Mucosa of descending colon (tissue), 3 donors: ENCODE measurements around the gene ARG2. TPM values are rescaled to one million over a fixed set of nuclear protein-coding genes. Genes with fewer than 3 reads are reported as not detected.

Source experiments
- ATAC-seq: fragments of 200-7000 bp; cut with Tn5 transposase; one replicate; pipeline ENCODE4 v1.9.1; 2020; ENCODE audit warnings: mild to moderate bottlenecking, moderate library complexity
- DNase-seq, 3 donors: peaks; one replicate each; pipeline ENCODE4 v3.0.0-alpha.2; 2020
- H3K36me3 ChIP-seq: fragments of 200-600 bp; one replicate; pipeline ENCODE4 v1.8.0; 2021; ENCODE audit warnings: low read depth, mild to moderate bottlenecking
- H3K4me1 ChIP-seq: fragments of 200-600 bp; one replicate; pipeline ENCODE4 v1.8.0; 2021; ENCODE audit warnings: low read depth, mild to moderate bottlenecking
- H3K4me3 ChIP-seq: fragments of 200-600 bp; one replicate; pipeline ENCODE4 v1.8.0; 2021; ENCODE audit warnings: mild to moderate bottlenecking
- H3K9me3 ChIP-seq: fragments of 200-600 bp; one replicate; pipeline ENCODE4 v1.8.0; 2021; ENCODE audit warnings: mild to moderate bottlenecking
- intact Hi-C, 2 donors: fragments of 100-400 bp; cut with DNase I in 1 of 2; cut with micrococcal nuclease in 1 of 2; formaldehyde crosslinking; loops; one replicate each; pipeline versions ENCODE4 v1.11.0 to v1.11.1; 2022; cut with DNase I, micrococcal nuclease
- long read RNA-seq, 2 donors: library from polyadenylated mRNA; unstranded; transcript quantifications; one replicate each; pipeline ENCODE4 v2.0.0, GENCODE V29; 2019 to 2021
- total RNA-seq, 3 donors: library from RNA; stranded (reverse); fragmentation: NEBNext Ultra II Directional in 2 of 3; extraction: Animal tissue kit (Norgen Biotek cat#: 25700) in 2 of 3; gene quantifications; one replicate each; pipeline versions ENCODE4 v1.2.1 to v1.2.4, GENCODE V29; 2021 to 2023
- TF ChIP-seq, protein P1 (sequence below): fragments of 200-600 bp; IDR thresholded peaks from one replicate; pipeline ENCODE4 v1.8.0; 2022; ENCODE audit warnings: antibody characterized with exemption, mild to moderate bottlenecking
- donor health status: DM: no; HTN: no; CAD: no; lungs with moderate emphysema.
- donor health status: DM: no; HTN: no; CAD: no.
- donor health status: DM: no; HTN: yes; CAD: no.

ARG2 gene
- total RNA-seq, result 1 to 10 TPM in 2 of 3 donors, under 1 TPM in 1; 0.84 to 5.0 (median 4.4) TPM
- long read RNA-seq, donor 1, partial matches to known transcripts, result 0 of 4 reads
- long read RNA-seq, donor 1, other reads (novel, unspliced or antisense), result 0 of 4 reads
- long read RNA-seq, donor 2, partial matches to known transcripts, result 0 of 2 reads
- long read RNA-seq, donor 2, other reads (novel, unspliced or antisense), result 1 of 2 reads

DNA sequence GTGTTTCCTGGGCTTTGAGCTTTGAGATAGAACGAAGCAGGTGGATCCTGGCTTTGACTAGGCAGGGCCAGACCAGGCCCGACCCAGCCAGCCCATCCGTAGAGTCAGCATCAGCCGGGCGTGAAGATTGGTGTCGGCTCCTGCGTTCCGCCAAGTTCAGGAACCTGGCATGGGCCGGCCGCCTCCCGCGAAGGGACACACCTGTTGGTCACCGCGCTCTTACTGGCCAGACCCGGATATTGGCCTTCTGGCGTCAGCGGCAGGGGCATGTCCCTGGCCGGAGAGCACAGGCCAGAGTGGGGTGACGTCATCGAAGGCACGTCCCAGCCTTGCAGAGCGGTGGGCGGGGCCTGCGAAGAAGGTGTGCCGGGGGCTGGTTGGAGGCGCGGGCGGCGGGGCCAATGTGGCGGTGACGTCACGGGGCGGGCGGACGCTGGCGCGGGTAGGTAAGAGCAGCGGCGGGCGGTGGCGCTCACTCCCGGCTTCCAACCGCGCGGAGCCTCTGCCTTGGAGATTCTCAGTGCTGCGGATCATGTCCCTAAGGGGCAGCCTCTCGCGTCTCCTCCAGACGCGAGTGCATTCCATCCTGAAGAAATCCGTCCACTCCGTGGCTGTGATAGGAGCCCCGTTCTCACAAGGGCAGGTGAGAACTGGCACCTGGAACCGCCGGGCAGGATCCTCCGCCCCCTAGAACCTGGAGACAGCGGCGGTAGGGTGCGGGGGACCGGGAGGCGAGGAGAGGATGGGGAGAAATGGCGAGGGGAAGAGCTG, at the start of gene ARG2:
Gene ARG2 (plus strand): TSS at position 475 of the 771 bp plus-strand sequence. CDS start 58 bp downstream, at position 533.
- intact Hi-C loops, result loop anchor here (1.0 to 5.0 kb wide), 2 partner anchors 48 to 85 kb away; no protein-coding TSS in a partner anchor
- H3K4me1 ChIP-seq, result peaks cover 4% of the 10 kb centered on the region

DNA sequence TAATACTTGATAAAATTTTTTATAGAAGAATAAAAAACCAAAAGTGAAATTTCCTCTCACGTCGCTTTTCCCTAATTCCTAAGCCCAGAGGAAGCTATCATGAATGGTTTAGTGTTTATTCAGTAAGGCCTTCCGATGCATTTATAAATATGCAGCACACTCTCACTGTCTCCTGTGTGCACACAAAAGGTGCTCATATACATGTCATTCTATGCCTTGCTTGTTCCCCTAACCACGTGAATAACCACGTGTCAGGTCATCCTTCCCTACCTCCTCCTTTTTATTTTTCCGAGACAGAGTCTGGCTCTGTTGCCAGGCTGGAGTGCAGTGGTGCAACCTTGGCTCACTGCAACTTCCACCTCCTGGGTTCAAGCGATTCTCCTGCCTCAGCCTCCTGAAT, 49.3 kb upstream of the ARG2 start:
- no peak overlapping the region for H3K4me3 ChIP-seq
- H3K4me1 ChIP-seq, result no peaks in the 10 kb centered on the region
- DNase-seq (no peak), ATAC-seq (no peak)
- intact Hi-C loops, result loop anchor here in 1 of 2 donors (5.0 kb wide), 1 partner anchor 143 kb away; no protein-coding TSS in a partner anchor
- no peaks in the 10 kb centered on the region for H3K9me3 ChIP-seq
- no peaks in the 10 kb centered on the region for H3K36me3 ChIP-seq
- TF ChIP-seq, protein P1, sequence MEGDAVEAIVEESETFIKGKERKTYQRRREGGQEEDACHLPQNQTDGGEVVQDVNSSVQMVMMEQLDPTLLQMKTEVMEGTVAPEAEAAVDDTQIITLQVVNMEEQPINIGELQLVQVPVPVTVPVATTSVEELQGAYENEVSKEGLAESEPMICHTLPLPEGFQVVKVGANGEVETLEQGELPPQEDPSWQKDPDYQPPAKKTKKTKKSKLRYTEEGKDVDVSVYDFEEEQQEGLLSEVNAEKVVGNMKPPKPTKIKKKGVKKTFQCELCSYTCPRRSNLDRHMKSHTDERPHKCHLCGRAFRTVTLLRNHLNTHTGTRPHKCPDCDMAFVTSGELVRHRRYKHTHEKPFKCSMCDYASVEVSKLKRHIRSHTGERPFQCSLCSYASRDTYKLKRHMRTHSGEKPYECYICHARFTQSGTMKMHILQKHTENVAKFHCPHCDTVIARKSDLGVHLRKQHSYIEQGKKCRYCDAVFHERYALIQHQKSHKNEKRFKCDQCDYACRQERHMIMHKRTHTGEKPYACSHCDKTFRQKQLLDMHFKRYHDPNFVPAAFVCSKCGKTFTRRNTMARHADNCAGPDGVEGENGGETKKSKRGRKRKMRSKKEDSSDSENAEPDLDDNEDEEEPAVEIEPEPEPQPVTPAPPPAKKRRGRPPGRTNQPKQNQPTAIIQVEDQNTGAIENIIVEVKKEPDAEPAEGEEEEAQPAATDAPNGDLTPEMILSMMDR, result no peak

More for the DNA sequence above, at the start of gene ARG2:
- ATAC-seq (peak; percentile 98), DNase-seq (peak; percentile 99 to 100 (median 100))
- TF ChIP-seq, protein P1, result no peak
- Histone ChIP-seq H3K36me3 (no peaks in the 10 kb centered on the region), H3K4me3 (no peak within 1 kb of the TSS), H3K9me3 (no peaks in the 10 kb centered on the region)

DNA sequence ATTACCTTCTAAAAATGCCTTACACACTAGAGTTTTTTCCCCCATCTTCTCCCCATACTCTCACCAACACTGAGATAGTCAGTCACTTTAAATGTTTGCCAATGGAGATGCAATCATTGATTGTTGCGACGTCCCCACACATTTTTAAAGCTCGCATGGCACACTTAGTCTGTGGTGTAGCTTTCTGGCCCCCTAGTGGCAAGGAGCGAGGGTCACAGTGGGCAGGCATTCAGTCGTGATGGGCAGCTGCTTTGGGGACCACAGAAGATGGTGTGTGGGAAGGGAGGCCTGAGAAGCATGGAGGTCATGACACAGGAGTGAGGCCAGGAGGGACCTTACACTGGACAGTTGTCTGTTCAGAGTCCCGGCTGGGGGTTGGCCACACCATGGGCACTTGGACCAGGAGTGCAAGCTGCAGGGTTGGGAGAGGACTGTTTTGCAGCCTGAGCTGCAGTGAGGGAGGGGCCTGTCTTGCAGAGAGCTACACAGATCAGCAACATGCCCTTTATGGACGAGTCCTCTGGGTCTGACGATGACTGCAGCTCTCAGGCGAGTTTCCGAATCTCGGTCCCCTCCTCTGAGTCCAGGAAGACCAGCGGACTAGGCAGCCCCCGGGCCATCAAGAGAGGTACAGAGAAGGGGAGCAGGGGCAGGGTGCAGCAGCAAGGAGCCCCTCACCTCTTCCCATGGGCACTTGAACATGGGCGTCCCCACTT, 48.3 kb upstream of the ARG2 start:
- TF ChIP-seq, protein P1, result peak; percentile 53
- peak; percentile 77 for ATAC-seq
- no peak overlapping the region for H3K4me3 ChIP-seq
- intact Hi-C loops, result loop anchor here in 1 of 2 donors (5.0 kb wide), 1 partner anchor 144 kb away; no protein-coding TSS in a partner anchor
- H3K9me3 ChIP-seq, result no peaks in the 10 kb centered on the region
- DNase-seq, result peak in 2 of 3 donors; percentile 76 to 83
- H3K4me1 ChIP-seq, result no peaks in the 10 kb centered on the region
- no peaks in the 10 kb centered on the region for H3K36me3 ChIP-seq

DNA sequence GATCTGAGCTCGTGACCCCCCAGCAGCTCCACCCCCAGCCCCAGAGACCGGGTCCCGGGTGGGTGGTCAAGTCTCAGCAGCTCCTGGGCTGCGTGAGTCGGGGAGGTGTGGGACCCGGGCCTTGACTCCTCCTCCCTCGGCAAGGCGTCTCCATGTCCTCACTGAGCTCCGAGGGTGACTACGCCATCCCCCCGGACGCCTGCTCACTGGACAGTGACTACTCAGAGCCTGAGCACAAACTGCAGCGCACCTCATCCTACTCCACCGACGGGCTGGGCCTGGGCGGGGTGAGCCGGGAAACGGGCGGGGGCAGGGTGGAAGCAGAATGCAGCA, 47.8 kb upstream of the ARG2 start:
- Histone ChIP-seq H3K36me3 (no peaks in the 10 kb centered on the region), H3K4me1 (no peaks in the 10 kb centered on the region), H3K9me3 (no peaks in the 10 kb centered on the region), H3K4me3 (no peak overlapping the region)
- TF ChIP-seq, protein P1, result no peak
- intact Hi-C loops, result loop anchor here in 1 of 2 donors (5.0 kb wide), 1 partner anchor 145 kb away; no protein-coding TSS in a partner anchor
- DNase-seq, result peak in 1 of 3 donors; percentile 54
- peak; percentile 13 for ATAC-seq

DNA sequence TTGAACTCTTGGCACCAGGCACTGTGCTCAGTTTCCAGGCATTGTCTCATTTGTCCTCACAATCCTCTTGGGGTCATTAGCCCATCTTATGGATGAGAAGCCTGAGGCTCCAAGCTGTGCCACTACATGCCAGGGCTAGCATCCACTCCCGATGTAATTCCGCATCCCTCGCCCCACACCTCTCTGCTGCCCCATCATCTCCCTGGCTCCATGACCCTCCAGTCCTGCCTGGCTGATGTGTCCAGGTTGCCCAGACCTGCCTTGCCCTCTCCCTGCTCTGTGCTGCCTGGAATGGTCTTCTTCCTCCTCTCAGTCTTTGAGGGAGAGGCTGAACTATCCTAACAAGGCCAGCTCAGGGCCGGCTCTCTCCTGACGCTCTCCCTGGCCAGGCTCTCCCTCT, 47.1 kb upstream of the ARG2 start:
- no peak for ATAC-seq
- intact Hi-C loops, result loop anchor here in 1 of 2 donors (5.0 kb wide), 1 partner anchor 145 kb away; no protein-coding TSS in a partner anchor
- Histone ChIP-seq H3K4me1 (no peaks in the 10 kb centered on the region), H3K36me3 (no peaks in the 10 kb centered on the region), H3K9me3 (no peaks in the 10 kb centered on the region), H3K4me3 (no peak overlapping the region)
- TF ChIP-seq, protein P1, result no peak
- DNase-seq, result no peak
